Esophagus squamous epithelium (tissue), 5 donors: ENCODE measurements around the gene TUB. TPM values are rescaled to one million over a fixed set of nuclear protein-coding genes. Genes with fewer than 3 reads are reported as not detected.

Experiments
- DNase-seq: peaks from one replicate; lab custom pipeline; 2025; lab: John Stamatoyannopoulos, UW
- H3K27ac ChIP-seq, 4 donors: fragments of 200-600 bp; sonication (generic); one replicate each; pipeline ENCODE4 v1.5.1; 2016 to 2019; ENCODE audit warnings: mild to moderate bottlenecking in 1 of 4
- H3K27me3 ChIP-seq, 4 donors: fragments of 200-600 bp; sonication (generic); 1 replicate in 3 of 4; 2 replicates in 1 of 4; pipeline versions ENCODE4 v1.5.1 to v1.6.0; 2017 to 2021; ENCODE audit warnings: antibody characterized with exemption in 1 of 4
- H3K36me3 ChIP-seq, 3 donors: fragments of 200-600 bp; sonication (generic); one replicate each; pipeline ENCODE4 v1.5.1; 2016 to 2019
- H3K4me1 ChIP-seq, 3 donors: fragments of 200-600 bp; sonication (generic); one replicate each; pipeline ENCODE4 v1.5.1; 2017 to 2019
- H3K4me3 ChIP-seq, 4 donors: fragments of 200-600 bp; sonication (generic); 1 replicate in 3 of 4; 2 replicates in 1 of 4; pipeline ENCODE4 v1.5.1; 2016 to 2019; ENCODE audit warnings: mild to moderate bottlenecking in 2 of 4, moderate library complexity in 1 of 4
- H3K9me3 ChIP-seq, 3 donors: fragments of 200-600 bp; sonication (generic); one replicate each; pipeline ENCODE4 v1.5.1; 2016 to 2019
- CTCF ChIP-seq, 6 experiments: fragments of 450-650 bp in 4 of 6; fragments of 200-600 bp in 2 of 6; sonication (generic) in 2 of 6; IDR thresholded peaks; one replicate each; pipeline ENCODE4 v1.5.1; 2016 to 2019; ENCODE audit warnings: antibody characterized with exemption in 6 of 6, mild to moderate bottlenecking in 4 of 6, moderate library complexity in 4 of 6
- POLR2A ChIP-seq, 4 donors: fragments of 450-650 bp; IDR thresholded peaks; one replicate each; pipeline ENCODE4 v1.6.1; 2017; ENCODE audit warnings: antibody characterized with exemption in 4 of 4, mild to moderate bottlenecking in 4 of 4, moderate library complexity in 3 of 4
- WGBS, 2 donors: methylation state at CpG; one replicate each; pipeline ENCODE4 v1.1.5; 2018; 5-methylcytosine and 5-hydroxymethylcytosine counted together
- intact Hi-C: fragments of 100-400 bp; cut with DNase I; formaldehyde crosslinking; loops from one replicate; pipeline ENCODE4 v1.15.0; 2022
- total RNA-seq, 4 donors: library from RNA; depleted of rRNA; stranded (reverse); fragments of >200 nt; gene quantifications; one replicate each; pipeline ENCODE4 v1.1.0, GENCODE V29; 2016
- donor health status: DM: yes; HTN: yes; CAD: no.

The TUB gene
- total RNA-seq, 4 donors from 2014 or later, result 1.7 to 6.1 (median 2.4) TPM

GRCh38 chr11:8099291-8099899 is 18.4 kb downstream of the TUB start:
- peaks cover 0 to 55% (median 0%) of the 10 kb centered on the region in 3 donors for H3K36me3 ChIP-seq
- intact Hi-C loops, result no loop called here
- WGBS, 2 donors, result 39% methylated on average over 3 of the region's 3 CpGs

GRCh38 chr11:8100158-8100557 is 19.1 kb downstream of the TUB start:
- TF ChIP-seq POLR2A (IDR thresholded peaks at IDR 0.05) (no peak), CTCF (IDR thresholded peaks at IDR 0.05) (no peak)
- Histone ChIP-seq H3K27ac (no peak overlapping the region), H3K36me3 (peaks cover 0 to 63% (median 0%) of the 10 kb centered on the region in 3 donors), H3K4me1 (peaks cover 0 to 8% (median 0%) of the 10 kb centered on the region in 3 donors), H3K4me3 (no peak overlapping the region), H3K27me3 (no peaks in the 10 kb centered on the region), H3K9me3 (no peaks in the 10 kb centered on the region)
- intact Hi-C loops, result no loop called here
- 79 to 87% methylated on average over 14 of the region's 14 CpGs for WGBS, 2 donors
- no peak for DNase-seq

More at GRCh38 chr11:8099291-8099899, 18.4 kb downstream of the TUB start:
- Histone ChIP-seq H3K9me3 (no peaks in the 10 kb centered on the region), H3K4me1 (peaks cover 0 to 10% (median 0%) of the 10 kb centered on the region in 3 donors), H3K27ac (no peak overlapping the region), H3K27me3 (no peaks in the 10 kb centered on the region), H3K4me3 (no peak overlapping the region)
- TF ChIP-seq POLR2A (IDR thresholded peaks at IDR 0.05) (no peak), CTCF (IDR thresholded peaks at IDR 0.05) (peak; percentile 59 to 75 (median 70))
- DNase-seq, result no peak

- WGBS, 2 donors, result 63 to 85% methylated on average over 2 to 7 of the region's 8 CpGs
- no peak overlapping the region for H3K27ac ChIP-seq
- DNase-seq, result no peak
- intact Hi-C loops, result no loop called here
- TF ChIP-seq CTCF (IDR thresholded peaks at IDR 0.05) (no peak), POLR2A (IDR thresholded peaks at IDR 0.05) (no peak)
- H3K9me3 ChIP-seq, result no peaks in the 10 kb centered on the region
- H3K4me3 ChIP-seq, result no peak overlapping the region
- H3K36me3 ChIP-seq, result peaks cover 0 to 66% (median 0%) of the 10 kb centered on the region in 3 donors
- peaks cover 0 to 3% (median 0%) of the 10 kb centered on the region in 3 donors for H3K4me1 ChIP-seq
- no peaks in the 10 kb centered on the region for H3K27me3 ChIP-seq
These were observed 19.6 kb downstream of the TUB start for GRCh38 chr11:8100605-8101004.

- DNase-seq, result no peak
- H3K27ac ChIP-seq, result no peak overlapping the region
- intact Hi-C loops, result no loop called here
- no peak for TF ChIP-seq POLR2A (IDR thresholded peaks at IDR 0.05)
- no peak for TF ChIP-seq CTCF (IDR thresholded peaks at IDR 0.05)
- no peaks in the 10 kb centered on the region for H3K4me1 ChIP-seq
- H3K27me3 ChIP-seq, result no peaks in the 10 kb centered on the region
- 93 to 98% methylated on average over 3 to 7 of the region's 11 CpGs for WGBS, 2 donors
- H3K36me3 ChIP-seq, result peaks cover 0 to 74% (median 0%) of the 10 kb centered on the region in 3 donors
- no peak overlapping the region for H3K4me3 ChIP-seq
- H3K9me3 ChIP-seq, result no peaks in the 10 kb centered on the region
These were observed 20.4 kb downstream of the TUB start for GRCh38 chr11:8101421-8101820.

GRCh38 chr11:8102296-8102915 is 21.4 kb downstream of the TUB start:
- DNase-seq, result no peak
- no peaks in the 10 kb centered on the region for H3K4me1 ChIP-seq
- H3K36me3 ChIP-seq, result peaks cover 0 to 75% (median 0%) of the 10 kb centered on the region in 3 donors
- no peak overlapping the region for H3K4me3 ChIP-seq
- H3K27me3 ChIP-seq, result no peaks in the 10 kb centered on the region
- TF ChIP-seq CTCF (IDR thresholded peaks at IDR 0.05), result no peak
- no peak for TF ChIP-seq POLR2A (IDR thresholded peaks at IDR 0.05)
- no peak overlapping the region for H3K27ac ChIP-seq
- H3K9me3 ChIP-seq, result no peaks in the 10 kb centered on the region
- intact Hi-C loops, result no loop called here
